OCI-LY7 (cell line): ENCODE measurements around the gene KCNMA1.

Experiments used
- EZH2phosphoT487 ChIP-seq: fragments of 200-600 bp; sonication (generic); IDR thresholded peaks from 2 replicates; pipeline ENCODE4 v1.6.1; 2018; ENCODE audit warnings: low read depth, borderline replicate concordance, mild to moderate bottlenecking, mixed run types, antibody characterized with exemption, low read length, moderate library complexity, mixed read lengths
- TF ChIP-seq, protein P1 (sequence below): fragments of 200-600 bp; sonication (generic); conservative IDR thresholded peaks from 2 replicates; pipeline ENCODE4 v1.5.1; 2014; ENCODE audit warnings: mild to moderate bottlenecking, antibody characterized with exemption, low read length, moderate library complexity, mixed read lengths

DNA sequence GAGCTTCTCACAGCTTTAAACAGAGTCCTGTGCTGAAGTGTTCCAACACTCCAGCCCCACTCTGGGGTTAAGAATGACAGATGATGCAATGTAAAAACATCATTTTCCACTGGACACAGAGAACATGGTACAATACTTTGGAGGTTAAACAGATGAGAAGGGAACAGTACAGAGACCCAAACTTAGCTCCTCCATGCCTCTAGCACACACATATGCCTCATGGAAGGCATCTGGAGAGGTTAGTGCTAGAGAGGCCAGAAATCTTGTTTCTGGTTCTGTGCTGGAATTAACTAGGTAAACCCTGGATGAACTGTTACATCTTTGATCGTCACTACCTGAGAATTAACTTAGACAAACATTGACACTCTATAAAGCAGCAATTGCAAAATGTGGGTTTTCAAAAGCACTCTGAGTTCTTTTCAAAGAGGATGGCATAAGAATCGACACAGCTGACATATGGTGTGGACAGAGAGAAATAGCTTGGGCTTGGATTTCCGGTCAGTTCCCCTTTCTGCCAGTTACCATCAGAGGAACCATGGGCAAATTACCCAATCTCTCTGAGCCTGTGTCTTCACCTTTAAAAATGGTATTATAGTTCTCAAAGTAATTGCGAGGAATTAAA is 81.9 kb downstream of the KCNMA1 start:
- TF ChIP-seq, protein P1, sequence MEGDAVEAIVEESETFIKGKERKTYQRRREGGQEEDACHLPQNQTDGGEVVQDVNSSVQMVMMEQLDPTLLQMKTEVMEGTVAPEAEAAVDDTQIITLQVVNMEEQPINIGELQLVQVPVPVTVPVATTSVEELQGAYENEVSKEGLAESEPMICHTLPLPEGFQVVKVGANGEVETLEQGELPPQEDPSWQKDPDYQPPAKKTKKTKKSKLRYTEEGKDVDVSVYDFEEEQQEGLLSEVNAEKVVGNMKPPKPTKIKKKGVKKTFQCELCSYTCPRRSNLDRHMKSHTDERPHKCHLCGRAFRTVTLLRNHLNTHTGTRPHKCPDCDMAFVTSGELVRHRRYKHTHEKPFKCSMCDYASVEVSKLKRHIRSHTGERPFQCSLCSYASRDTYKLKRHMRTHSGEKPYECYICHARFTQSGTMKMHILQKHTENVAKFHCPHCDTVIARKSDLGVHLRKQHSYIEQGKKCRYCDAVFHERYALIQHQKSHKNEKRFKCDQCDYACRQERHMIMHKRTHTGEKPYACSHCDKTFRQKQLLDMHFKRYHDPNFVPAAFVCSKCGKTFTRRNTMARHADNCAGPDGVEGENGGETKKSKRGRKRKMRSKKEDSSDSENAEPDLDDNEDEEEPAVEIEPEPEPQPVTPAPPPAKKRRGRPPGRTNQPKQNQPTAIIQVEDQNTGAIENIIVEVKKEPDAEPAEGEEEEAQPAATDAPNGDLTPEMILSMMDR, result no peak
- TF ChIP-seq EZH2phosphoT487, result no peak
